ENCODE results near the gene GRIP2.
"Not testable (repeated sequence)": the region's sequence is repeated elsewhere in the genome, so short reads cannot be mapped to it uniquely, and the experiment has no call there.

The GRIP2 gene

DNA sequence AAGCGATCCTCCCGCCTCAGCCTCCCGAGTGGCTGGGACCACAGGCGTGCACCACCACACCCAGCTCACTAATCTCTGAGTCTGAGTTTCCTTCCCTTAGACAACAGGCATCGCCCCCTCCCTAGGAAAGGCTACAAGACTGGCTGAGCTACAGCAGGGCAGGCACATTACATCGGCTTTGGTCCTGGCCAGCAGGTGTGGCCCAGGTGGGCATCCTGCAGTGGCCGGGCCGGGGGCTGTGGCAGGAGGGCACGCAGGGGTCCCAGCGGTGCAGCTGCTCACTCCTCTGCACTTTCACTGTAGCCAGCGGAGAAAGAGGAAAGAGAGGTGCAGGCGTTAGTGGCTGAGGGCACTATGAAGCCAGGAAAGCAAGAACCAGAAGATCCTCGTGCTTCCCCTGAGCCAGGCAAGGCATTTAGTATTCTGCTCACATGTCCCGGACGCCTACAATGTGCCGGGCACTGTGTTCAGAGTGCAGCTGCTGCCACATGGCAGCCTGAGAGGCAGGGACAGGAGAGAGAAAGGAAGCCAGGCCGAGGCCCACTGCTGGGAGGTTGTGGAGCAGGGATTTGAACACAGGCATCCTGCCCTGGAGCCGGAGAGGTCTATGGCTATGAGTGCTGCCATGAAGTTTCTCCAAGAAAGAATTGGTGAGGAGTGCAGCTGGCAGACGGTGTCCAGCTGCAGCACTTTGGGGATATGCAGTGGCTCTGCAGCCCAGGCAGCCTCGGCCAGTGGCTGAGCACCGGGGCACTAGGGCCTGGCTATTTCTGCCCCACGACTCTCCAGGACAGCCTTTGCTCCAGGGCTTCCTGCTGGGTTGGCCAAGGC, 22.3 kb downstream of the GRIP2 start:
- DNase-seq (ENCODE audit: low read depth), result no peak
- TF ChIP-seq, protein P1, sequence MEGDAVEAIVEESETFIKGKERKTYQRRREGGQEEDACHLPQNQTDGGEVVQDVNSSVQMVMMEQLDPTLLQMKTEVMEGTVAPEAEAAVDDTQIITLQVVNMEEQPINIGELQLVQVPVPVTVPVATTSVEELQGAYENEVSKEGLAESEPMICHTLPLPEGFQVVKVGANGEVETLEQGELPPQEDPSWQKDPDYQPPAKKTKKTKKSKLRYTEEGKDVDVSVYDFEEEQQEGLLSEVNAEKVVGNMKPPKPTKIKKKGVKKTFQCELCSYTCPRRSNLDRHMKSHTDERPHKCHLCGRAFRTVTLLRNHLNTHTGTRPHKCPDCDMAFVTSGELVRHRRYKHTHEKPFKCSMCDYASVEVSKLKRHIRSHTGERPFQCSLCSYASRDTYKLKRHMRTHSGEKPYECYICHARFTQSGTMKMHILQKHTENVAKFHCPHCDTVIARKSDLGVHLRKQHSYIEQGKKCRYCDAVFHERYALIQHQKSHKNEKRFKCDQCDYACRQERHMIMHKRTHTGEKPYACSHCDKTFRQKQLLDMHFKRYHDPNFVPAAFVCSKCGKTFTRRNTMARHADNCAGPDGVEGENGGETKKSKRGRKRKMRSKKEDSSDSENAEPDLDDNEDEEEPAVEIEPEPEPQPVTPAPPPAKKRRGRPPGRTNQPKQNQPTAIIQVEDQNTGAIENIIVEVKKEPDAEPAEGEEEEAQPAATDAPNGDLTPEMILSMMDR (conservative IDR thresholded peaks at IDR 0.05; ENCODE audit: low read depth, low read length), result no peak
- H3K4me3 ChIP-seq (ENCODE audit: low read depth, low read length), result no peak overlapping the region

DNA sequence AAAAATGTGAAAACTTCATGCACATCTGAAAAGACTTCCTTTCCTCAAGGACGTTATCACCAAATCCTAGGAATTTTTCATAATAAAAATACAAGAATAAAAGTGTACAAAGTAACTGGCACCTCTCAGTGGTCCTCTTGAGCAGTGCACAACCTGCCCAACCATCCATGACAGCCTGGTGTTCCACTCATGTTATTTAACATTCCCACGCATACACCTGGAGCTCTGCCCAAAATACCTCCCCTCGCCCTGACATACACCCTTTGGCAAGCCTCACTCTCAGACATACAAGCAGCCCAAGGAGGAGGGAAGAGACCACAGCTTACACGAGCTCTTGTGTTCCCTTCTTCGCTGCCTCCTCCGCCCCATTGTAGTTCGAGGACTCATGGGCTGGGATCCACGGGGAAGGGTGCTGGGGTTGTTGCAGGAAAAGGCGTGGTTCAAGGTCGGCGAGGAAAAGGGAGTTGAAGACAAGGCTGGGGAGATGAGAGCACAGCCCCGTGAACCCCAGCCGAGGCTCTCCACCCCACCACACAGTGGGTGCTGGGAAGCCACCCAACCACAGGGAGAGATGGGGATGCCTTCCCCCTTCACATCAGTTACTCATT, 23.3 kb downstream of the GRIP2 start:
- TF ChIP-seq, protein P1 (conservative IDR thresholded peaks at IDR 0.05; ENCODE audit: low read depth, low read length), result no peak
- no peak for DNase-seq (ENCODE audit: low read depth)

DNA sequence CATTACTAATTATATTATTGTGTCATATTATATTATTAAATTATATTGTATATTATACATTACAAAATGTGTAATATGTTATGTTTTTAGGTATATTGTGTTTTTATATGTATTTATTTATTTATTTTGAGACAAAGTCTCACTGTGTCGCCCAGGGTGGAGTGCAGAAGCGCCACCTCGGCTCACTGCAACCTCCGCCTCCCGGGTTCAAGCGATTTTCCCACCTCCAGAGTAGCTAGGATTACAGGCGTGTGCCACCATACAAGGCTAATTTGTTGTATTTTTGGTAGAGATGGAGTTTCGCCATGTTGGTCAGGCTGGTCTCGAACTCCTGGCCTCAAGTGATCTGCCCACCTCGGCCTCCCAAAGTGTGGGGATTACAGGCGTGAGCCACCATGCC, 24.6 kb downstream of the GRIP2 start:
- DNase-seq (ENCODE audit: low read depth), result not testable (repeated sequence)

More for the DNA sequence above, 23.3 kb downstream of the GRIP2 start:
- H3K4me3 ChIP-seq (ENCODE audit: low read depth, low read length), result no peak overlapping the region

DNA sequence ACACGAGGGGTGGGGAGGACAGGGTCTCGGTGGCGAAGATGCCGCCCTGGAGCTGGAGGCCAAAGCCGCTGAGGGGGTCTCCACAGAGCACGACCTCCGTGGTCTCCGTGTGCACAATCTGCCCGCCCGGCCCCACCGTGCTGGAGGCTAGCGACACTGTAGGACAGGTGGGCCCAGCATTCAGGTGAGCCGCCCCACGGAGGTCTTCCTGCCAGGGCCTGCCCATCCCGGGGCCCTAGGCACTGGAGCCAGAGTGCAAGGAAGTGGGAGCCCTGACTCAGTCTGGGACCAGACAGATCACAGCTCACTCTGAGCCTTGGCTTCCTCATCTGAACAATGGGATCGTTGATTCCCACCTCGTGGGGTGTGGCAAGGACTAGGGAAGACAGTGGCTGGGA, 25.8 kb downstream of the GRIP2 start:
- TF ChIP-seq, protein P1 (conservative IDR thresholded peaks at IDR 0.05; ENCODE audit: low read depth, low read length), result no peak
- no peak for DNase-seq (ENCODE audit: low read depth)

More for the DNA sequence above, 24.6 kb downstream of the GRIP2 start:
- not testable (repeated sequence) for H3K4me3 ChIP-seq (ENCODE audit: low read depth, low read length)

DNA sequence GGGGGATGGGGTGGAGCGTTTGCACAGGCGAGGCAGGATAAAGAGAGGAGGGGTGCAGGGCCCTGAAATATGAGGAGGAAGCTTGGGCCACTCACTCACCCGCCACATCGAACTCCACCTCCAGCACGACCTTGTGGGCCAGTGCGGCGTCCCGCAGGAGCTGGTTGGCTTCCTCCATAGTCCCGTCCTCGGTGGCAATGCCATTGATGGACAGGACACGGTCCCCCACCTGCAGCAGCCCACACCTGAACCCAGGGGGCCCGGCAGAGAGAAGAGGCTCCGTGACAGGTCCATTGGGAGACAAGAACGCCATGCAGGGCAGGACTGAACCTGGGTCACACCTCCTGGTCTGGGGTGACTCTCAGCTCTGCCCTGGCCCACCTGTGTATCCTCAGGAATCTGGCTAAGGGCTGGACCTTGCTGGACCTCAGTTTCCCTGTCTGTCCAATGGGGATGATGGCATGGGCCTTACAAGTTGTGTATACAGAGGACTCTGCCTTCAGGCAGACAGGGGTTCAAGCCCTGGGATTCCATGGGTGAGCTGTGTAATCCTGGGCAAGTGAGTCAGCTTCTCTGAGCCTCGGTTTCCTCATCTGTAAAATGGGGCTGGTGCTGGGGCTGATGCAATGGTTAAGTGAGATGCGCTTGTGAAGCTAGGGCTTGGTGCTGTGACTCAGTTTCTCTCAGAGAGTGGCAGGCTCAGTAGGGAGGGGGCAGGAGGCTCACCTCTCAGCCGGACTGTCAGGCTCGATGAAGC, 26.4 kb downstream of the GRIP2 start:
- TF ChIP-seq, protein P1 (conservative IDR thresholded peaks at IDR 0.05; ENCODE audit: low read depth, low read length), result no peak
- H3K4me3 ChIP-seq (ENCODE audit: low read depth, low read length), result no peak overlapping the region
- DNase-seq (ENCODE audit: low read depth), result no peak

More for the DNA sequence above, 25.8 kb downstream of the GRIP2 start:
- H3K4me3 ChIP-seq (ENCODE audit: low read depth, low read length), result no peak overlapping the region

DNA sequence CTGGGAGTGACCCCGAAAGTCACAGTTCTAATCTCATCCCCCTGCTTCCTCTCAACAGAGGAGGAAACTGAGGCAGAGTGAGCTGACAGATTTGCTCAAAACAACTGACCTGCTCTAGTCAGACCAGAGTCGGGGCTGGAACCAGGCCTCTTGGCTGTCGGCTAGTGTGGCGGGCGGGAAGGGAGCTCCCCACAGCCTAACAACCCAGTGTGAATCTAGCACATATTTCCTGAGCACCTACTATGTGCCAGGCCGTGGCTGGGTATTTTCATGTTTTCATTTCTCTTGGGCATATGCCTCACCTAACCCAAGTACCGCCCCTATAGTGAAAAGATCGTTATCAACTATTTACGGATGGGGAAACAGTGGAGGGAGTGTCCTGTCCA, 27.2 kb downstream of the GRIP2 start:
- TF ChIP-seq, protein P1 (conservative IDR thresholded peaks at IDR 0.05; ENCODE audit: low read depth, low read length), result no peak
- no peak overlapping the region for H3K4me3 ChIP-seq (ENCODE audit: low read depth, low read length)
- no peak for DNase-seq (ENCODE audit: low read depth)

DNA sequence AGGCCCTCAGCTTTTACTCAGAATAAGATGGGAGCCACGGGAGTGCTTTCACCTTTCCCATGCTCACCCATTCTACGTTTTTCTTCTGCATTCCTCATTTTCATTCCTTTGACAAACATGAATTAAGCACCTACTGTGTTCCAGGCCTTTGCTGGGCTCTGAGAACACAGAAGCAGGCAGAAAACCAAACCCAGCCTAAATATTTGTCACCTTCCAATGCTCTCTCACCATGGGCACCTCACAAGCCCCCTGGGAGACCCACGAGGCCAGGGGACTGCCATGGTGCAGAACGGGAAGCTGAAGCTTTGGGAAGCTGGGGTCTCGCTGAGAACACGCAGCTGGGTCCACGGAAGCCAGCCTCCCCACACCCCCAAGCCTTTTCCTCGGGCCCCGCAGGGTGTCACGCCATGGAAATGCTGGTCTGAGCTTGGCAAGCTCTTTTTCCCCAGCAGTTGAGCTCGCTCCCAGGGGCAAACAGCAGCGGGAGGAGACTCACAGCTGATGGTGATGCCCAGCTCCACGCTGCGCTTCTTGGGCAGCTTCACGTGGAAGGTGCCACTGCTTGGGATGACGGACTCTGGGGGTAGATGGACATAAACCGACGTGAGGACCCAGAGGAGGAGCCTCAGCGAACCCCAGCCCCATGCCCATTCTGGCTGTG, 27.7 kb downstream of the GRIP2 start:
- DNase-seq (ENCODE audit: low read depth), result no peak
- TF ChIP-seq, protein P1 (conservative IDR thresholded peaks at IDR 0.05; ENCODE audit: low read depth, low read length), result no peak
- no peak overlapping the region for H3K4me3 ChIP-seq (ENCODE audit: low read depth, low read length)

All from choroid plexus epithelial cell (primary cell).